Measurements from ENCODE around the gene TMIGD3. TPM values are rescaled to one million over a fixed set of nuclear protein-coding genes. Genes with fewer than 3 reads are reported as not detected.
A peak's percentile ranks its signal among the peaks of the same experiment; 100 is the strongest.

The TMIGD3 gene
- total RNA-seq, 1 donor from 2014 or later = 0.85 TPM

DNA sequence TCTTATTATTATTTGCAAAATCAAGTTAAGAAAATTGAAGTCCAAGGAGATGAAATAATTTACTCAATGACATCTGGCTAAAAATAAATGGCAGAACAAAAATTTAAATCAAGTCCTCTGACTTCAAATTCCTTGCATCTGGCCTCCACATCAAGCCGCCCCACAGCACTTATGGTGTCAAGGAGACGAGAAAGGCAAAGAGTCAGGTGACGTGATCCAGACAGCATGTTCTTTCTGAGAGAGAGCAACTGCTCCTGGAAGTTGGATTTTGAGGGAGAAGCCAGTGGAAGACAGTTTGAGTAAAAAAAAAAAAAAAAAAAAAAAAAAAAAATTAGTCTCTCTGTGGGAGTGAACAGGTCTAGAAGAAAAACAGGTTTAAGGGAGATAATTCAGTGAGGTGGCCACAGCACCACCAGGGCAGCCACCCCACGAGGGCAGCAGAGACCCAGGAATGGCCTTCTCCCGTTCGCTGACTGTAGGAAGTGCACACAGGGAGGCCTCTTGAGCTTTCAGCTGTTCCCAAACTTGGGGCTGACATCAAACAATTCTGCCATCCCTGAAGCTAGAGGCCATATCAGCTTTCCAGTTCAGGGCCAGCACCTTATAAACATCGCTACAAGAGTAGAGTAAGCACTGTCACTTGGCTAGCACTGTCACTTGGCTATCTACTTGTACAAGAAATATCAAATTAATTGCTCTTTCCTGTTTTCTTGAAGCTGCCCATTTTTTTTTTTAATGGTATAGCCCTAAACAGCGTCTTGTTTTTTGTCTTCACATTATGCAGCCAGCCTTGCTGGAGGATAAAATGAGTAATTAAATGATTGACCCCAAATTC lies 21.8 kb downstream of the TMIGD3 start:
- intact Hi-C loops (cut with micrococcal nuclease) = loop anchor here (10.0 kb wide), 1 partner anchor 283 kb away; no protein-coding TSS in a partner anchor

DNA sequence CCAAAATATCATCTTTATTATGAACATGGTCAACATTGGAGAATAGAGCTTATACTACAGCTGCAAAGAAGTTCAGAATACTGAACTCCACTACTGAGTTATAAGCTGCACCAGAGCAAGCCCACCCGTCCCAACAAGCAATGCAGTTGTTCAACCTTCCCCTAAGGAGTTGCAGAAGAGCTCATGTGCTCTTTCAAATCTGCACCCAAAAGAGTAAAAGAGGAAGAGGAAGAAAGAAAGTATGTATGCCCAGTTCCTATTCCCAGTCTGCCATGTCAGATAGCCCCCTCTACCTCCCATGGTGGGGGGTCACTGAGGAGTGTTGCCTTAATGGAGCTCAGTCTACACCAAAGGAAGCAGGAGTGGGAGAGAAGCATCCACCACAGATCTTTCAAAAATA lies 22.8 kb downstream of the TMIGD3 start:
- H3K27ac ChIP-seq (replicated peaks) = no peak overlapping the region
- no peaks in the 10 kb centered on the region for H3K27me3 ChIP-seq (ENCODE audit: low read depth)
- H3K4me1 ChIP-seq = peaks cover 60% of the 10 kb centered on the region
- no peak overlapping the region for H3K4me3 ChIP-seq
- TF ChIP-seq CTCF (IDR thresholded peaks at IDR 0.05; ENCODE audit: borderline replicate concordance) = no peak
- no peaks in the 10 kb centered on the region for H3K9me3 ChIP-seq (replicated peaks)
- intact Hi-C loops (cut with micrococcal nuclease) = loop anchor here (10.0 kb wide), 1 partner anchor 284 kb away; no protein-coding TSS in a partner anchor
- H3K36me3 ChIP-seq = peaks cover 6% of the 10 kb centered on the region
- no peak for DNase-seq

More for the DNA sequence above, 21.8 kb downstream of the TMIGD3 start:
- Histone ChIP-seq H3K27ac (replicated peaks) (peak overlapping the region; percentile 62), H3K9me3 (replicated peaks) (no peaks in the 10 kb centered on the region), H3K4me3 (no peak overlapping the region), H3K4me1 (peaks cover 50% of the 10 kb centered on the region), H3K27me3 (ENCODE audit: low read depth) (no peaks in the 10 kb centered on the region), H3K36me3 (peaks cover 6% of the 10 kb centered on the region)
- TF ChIP-seq CTCF (IDR thresholded peaks at IDR 0.05; ENCODE audit: borderline replicate concordance) = peak; percentile 81
- DNase-seq = peak; percentile 83

DNA sequence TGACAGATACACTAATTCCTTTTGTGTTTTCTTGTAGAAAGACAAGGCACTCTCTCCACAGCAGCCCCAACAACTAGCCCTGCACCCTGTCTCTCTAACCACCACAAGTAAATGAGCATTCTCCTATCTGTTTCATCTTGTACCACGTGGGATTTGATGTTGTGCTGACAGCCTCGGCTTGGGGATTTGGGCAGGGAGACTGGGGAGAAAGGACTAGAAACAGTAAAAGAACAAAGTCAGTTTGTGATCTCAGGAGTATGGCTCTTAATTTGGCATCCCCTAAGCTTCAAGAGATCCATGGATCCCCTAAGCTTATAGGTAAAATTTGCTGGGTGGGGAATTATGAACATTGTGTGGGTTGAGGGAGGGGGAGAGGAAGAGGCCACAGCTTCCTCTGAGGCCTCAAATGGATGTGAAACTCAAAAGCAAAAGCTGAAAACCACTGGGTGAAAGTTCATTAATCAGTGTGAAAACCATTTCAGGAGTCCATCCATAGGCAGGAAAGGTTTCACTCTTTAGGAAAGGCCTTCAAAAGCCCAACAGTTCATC lies 26.6 kb downstream of the TMIGD3 start:
- Histone ChIP-seq H3K36me3 (peaks cover 15% of the 10 kb centered on the region), H3K9me3 (replicated peaks) (no peaks in the 10 kb centered on the region), H3K4me1 (peaks cover 51% of the 10 kb centered on the region), H3K27ac (replicated peaks) (peak overlapping the region; percentile 76), H3K27me3 (ENCODE audit: low read depth) (no peaks in the 10 kb centered on the region), H3K4me3 (no peak overlapping the region)
- DNase-seq = no peak
- intact Hi-C loops (cut with micrococcal nuclease) = no loop called here
- TF ChIP-seq CTCF (IDR thresholded peaks at IDR 0.05; ENCODE audit: borderline replicate concordance) = no peak

DNA sequence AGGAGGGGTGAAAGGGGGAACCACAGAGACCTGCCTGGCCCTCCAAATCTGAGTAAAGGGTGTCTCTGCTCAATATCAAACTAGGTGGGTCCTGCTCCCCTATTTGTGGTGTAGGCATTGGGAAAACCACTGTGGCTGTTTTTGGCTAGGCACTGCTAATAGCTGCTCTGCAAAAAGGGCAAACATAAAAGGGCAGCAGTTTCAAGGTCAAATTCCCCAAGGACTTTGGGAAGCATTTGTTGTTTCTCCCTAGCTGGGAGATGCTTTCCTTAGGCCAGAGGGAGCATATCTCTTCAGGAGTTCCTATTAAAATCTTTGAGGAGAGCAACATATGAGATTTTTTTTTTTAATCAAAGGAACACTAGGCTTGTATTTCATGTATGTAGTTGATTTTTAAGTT lies 27.2 kb downstream of the TMIGD3 start:
- H3K4me1 ChIP-seq = peaks cover 45% of the 10 kb centered on the region
- no peaks in the 10 kb centered on the region for H3K9me3 ChIP-seq (replicated peaks)
- peaks cover 21% of the 10 kb centered on the region for H3K36me3 ChIP-seq
- intact Hi-C loops (cut with micrococcal nuclease) = no loop called here
- peak overlapping the region; percentile 76 for H3K27ac ChIP-seq (replicated peaks)
- H3K4me3 ChIP-seq = no peak overlapping the region
- TF ChIP-seq CTCF (IDR thresholded peaks at IDR 0.05; ENCODE audit: borderline replicate concordance) = no peak
- no peaks in the 10 kb centered on the region for H3K27me3 ChIP-seq (ENCODE audit: low read depth)
- DNase-seq = no peak

DNA sequence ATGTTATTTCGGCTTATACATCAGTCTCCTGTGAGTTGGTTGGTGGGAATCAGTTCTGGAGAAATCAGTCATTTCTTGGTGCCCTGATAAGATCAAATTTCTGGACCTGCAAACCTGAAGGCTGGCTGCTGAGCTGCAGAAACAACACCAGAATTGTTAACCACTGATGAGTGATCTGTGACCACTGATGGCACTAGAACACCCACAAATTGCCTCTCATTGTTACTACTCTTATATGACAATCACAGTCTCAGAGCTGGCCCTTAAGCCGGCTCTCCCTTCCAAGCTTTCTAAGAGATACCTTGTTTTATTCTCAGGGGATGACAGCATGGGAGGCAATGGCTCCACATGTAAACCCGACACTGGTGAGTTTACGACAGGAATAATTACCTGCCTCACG lies 27.7 kb downstream of the TMIGD3 start:
- Histone ChIP-seq H3K4me3 (no peak overlapping the region), H3K9me3 (replicated peaks) (no peaks in the 10 kb centered on the region), H3K36me3 (peaks cover 26% of the 10 kb centered on the region), H3K27ac (replicated peaks) (peak overlapping the region; percentile 76), H3K27me3 (ENCODE audit: low read depth) (no peaks in the 10 kb centered on the region), H3K4me1 (peaks cover 43% of the 10 kb centered on the region)
- no peak for DNase-seq
- no peak for TF ChIP-seq CTCF (IDR thresholded peaks at IDR 0.05; ENCODE audit: borderline replicate concordance)
- intact Hi-C loops (cut with micrococcal nuclease) = no loop called here

Measured in left ventricle myocardium inferior (tissue), 1 donor.